ENCODE results near the gene ARNT2.

GRCh38 chr15:80526556-80527340 is 122.6 kb downstream of the ARNT2 start:
- TF ChIP-seq RARB (CRISPR knock-in tag; IDR thresholded peaks at IDR 0.05) (no peak), ESRRG (CRISPR knock-in tag; IDR thresholded peaks at IDR 0.05) (no peak), ZC3H10 (CRISPR knock-in tag; IDR thresholded peaks at IDR 0.05) (no peak), POU6F1 (CRISPR knock-in tag; IDR thresholded peaks at IDR 0.05; ENCODE audit: borderline replicate concordance, low read depth) (no peak), TOX (CRISPR knock-in tag; IDR thresholded peaks at IDR 0.05; ENCODE audit: borderline replicate concordance) (no peak)
